HEK293 (cell line): ENCODE results near the gene DGCR2.

Source experiments
- ZBTB21 ChIP-seq: fragments of 450-650 bp; formaldehyde crosslinking; IDR thresholded peaks from 2 replicates; pipeline ENCODE4 v1.5.1; 2017; ENCODE audit warnings: missing biosample characterization, missing genetic modification characterization
- ZNF112 ChIP-seq: fragments of 450-650 bp; formaldehyde crosslinking; IDR thresholded peaks from 2 replicates; pipeline ENCODE4 v1.5.0; 2017; ENCODE audit warnings: missing biosample characterization, missing genetic modification characterization
- ZNF274 ChIP-seq, 2 experiments: fragments of 200-500 bp in 1 of 2; fragments of 450-650 bp in 1 of 2; sonication (Bioruptor generic) in 1 of 2; formaldehyde crosslinking in 1 of 2; IDR thresholded peaks; 2 replicates each; pipeline versions ENCODE4 v1.5.1 to v1.6.1; 2014 to 2016; ENCODE audit warnings: borderline replicate concordance in 1 of 2, inconsistent platforms in 1 of 2, low read length in 1 of 2, missing biosample characterization in 1 of 2, missing genetic modification characterization in 1 of 2
- TF ChIP-seq, protein P1 (sequence below): fragments of 450-650 bp; formaldehyde crosslinking; IDR thresholded peaks from 2 replicates; pipeline ENCODE4 v1.5.1; 2016; ENCODE audit warnings: missing biosample characterization, missing genetic modification characterization
- TF ChIP-seq, protein P2 (sequence below): fragments of 450-650 bp; IDR thresholded peaks from 2 replicates; pipeline ENCODE4 v1.5.1; 2018; ENCODE audit warnings: missing biosample characterization, missing genetic modification characterization
- TF ChIP-seq, protein P3 (sequence below): fragments of 450-650 bp; formaldehyde crosslinking; IDR thresholded peaks from 2 replicates; pipeline ENCODE4 v1.5.1; 2016; ENCODE audit warnings: missing biosample characterization, missing genetic modification characterization

DNA sequence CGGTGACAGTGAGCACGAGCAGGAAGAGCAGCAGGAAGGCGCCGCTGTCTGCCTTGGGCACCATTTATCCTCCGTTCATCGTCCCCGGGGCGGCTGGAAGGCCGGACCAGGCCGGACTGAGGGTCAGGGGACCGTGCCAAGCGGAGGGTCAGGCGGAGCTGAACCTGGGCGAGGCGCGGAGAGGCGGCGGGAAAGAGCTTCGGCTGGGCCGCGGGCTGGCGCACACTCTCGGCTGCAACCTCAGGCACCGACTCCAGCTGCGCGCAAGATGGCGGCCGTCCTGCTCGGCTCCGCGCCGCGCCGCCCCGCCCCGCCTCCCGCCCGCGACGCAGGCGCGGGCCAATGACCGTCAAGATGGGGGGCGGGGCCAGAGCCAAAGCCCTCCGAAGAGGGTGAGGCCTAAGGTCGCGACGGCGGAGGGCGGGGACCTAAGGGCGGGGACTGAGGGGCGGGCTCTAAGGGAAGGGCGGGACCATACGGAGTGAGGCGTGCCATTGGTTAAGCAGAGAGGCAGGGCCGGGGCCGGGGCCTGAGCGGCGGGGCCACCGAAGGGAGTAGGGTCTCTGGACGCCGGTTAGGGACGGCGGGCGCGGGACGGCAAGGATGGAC lies at the start of gene DGCR2:
- no peak for TF ChIP-seq ZNF274 (IDR thresholded peaks at IDR 0.05; ENCODE audit: low read length)
- TF ChIP-seq ZNF274 (tag by site-specific recombination; IDR thresholded peaks at IDR 0.05; ENCODE audit: borderline replicate concordance): no peak
- TF ChIP-seq, protein P1, sequence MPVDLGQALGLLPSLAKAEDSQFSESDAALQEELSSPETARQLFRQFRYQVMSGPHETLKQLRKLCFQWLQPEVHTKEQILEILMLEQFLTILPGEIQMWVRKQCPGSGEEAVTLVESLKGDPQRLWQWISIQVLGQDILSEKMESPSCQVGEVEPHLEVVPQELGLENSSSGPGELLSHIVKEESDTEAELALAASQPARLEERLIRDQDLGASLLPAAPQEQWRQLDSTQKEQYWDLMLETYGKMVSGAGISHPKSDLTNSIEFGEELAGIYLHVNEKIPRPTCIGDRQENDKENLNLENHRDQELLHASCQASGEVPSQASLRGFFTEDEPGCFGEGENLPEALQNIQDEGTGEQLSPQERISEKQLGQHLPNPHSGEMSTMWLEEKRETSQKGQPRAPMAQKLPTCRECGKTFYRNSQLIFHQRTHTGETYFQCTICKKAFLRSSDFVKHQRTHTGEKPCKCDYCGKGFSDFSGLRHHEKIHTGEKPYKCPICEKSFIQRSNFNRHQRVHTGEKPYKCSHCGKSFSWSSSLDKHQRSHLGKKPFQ (tag by site-specific recombination): no peak
- no peak for TF ChIP-seq ZNF112 (tag by site-specific recombination)
- TF ChIP-seq, protein P2, sequence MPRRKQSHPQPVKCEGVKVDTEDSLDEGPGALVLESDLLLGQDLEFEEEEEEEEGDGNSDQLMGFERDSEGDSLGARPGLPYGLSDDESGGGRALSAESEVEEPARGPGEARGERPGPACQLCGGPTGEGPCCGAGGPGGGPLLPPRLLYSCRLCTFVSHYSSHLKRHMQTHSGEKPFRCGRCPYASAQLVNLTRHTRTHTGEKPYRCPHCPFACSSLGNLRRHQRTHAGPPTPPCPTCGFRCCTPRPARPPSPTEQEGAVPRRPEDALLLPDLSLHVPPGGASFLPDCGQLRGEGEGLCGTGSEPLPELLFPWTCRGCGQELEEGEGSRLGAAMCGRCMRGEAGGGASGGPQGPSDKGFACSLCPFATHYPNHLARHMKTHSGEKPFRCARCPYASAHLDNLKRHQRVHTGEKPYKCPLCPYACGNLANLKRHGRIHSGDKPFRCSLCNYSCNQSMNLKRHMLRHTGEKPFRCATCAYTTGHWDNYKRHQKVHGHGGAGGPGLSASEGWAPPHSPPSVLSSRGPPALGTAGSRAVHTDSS: no peak
- TF ChIP-seq, protein P3, sequence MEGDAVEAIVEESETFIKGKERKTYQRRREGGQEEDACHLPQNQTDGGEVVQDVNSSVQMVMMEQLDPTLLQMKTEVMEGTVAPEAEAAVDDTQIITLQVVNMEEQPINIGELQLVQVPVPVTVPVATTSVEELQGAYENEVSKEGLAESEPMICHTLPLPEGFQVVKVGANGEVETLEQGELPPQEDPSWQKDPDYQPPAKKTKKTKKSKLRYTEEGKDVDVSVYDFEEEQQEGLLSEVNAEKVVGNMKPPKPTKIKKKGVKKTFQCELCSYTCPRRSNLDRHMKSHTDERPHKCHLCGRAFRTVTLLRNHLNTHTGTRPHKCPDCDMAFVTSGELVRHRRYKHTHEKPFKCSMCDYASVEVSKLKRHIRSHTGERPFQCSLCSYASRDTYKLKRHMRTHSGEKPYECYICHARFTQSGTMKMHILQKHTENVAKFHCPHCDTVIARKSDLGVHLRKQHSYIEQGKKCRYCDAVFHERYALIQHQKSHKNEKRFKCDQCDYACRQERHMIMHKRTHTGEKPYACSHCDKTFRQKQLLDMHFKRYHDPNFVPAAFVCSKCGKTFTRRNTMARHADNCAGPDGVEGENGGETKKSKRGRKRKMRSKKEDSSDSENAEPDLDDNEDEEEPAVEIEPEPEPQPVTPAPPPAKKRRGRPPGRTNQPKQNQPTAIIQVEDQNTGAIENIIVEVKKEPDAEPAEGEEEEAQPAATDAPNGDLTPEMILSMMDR: no peak
- TF ChIP-seq ZBTB21 (tag by site-specific recombination): no peak
